ENCODE measurements around the gene FERMT2.

The FERMT2 gene

DNA sequence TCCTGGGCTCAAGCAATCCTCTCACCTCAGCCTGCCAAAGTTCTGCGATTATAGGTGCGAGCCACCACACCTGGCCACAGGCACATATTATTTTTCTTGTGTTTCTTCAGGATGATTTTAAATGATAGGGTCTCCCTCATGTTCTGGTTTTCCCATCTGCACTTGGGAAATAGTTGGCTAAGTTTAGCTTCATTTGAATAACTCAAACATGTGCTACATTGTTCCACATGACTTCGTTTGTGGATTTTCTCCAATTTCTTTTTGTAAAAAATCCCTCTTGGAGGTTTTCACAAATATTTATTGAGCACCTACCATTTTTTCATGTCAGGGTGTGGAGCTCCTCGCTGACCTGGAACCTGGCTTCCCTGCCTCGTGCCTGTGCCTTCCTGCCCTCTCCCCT is 104.3 kb downstream of the FERMT2 start:
- Histone ChIP-seq H3F3A (ENCODE audit: control insufficient read depth, insufficient read depth) (no peaks in the 10 kb centered on the region), H3K79me2 (ENCODE audit: control insufficient read depth, low read length) (no peaks in the 10 kb centered on the region), H3K36me3 (ENCODE audit: control insufficient read depth, low read length) (no peaks in the 10 kb centered on the region), H4K20me1 (ENCODE audit: control insufficient read depth, insufficient read depth, low read depth, low read length) (no peaks in the 10 kb centered on the region), H3K4me1 (ENCODE audit: control insufficient read depth, low read length) (no peaks in the 10 kb centered on the region), H3K9me3 (ENCODE audit: control insufficient read depth, insufficient read depth, low read length) (no peaks in the 10 kb centered on the region), H3K4me3 (ENCODE audit: low read length) (no peak overlapping the region), H3K27ac (ENCODE audit: low read depth, low read length) (no peak overlapping the region), H3K9me2 (replicated peaks; ENCODE audit: control insufficient read depth, low read length) (no peaks in the 10 kb centered on the region), H3K27me3 (ENCODE audit: control insufficient read depth, low read length) (no peaks in the 10 kb centered on the region), H3K4me2 (ENCODE audit: low read length) (no peak overlapping the region)
- TF ChIP-seq, protein P1, sequence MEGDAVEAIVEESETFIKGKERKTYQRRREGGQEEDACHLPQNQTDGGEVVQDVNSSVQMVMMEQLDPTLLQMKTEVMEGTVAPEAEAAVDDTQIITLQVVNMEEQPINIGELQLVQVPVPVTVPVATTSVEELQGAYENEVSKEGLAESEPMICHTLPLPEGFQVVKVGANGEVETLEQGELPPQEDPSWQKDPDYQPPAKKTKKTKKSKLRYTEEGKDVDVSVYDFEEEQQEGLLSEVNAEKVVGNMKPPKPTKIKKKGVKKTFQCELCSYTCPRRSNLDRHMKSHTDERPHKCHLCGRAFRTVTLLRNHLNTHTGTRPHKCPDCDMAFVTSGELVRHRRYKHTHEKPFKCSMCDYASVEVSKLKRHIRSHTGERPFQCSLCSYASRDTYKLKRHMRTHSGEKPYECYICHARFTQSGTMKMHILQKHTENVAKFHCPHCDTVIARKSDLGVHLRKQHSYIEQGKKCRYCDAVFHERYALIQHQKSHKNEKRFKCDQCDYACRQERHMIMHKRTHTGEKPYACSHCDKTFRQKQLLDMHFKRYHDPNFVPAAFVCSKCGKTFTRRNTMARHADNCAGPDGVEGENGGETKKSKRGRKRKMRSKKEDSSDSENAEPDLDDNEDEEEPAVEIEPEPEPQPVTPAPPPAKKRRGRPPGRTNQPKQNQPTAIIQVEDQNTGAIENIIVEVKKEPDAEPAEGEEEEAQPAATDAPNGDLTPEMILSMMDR (IDR thresholded peaks at IDR 0.05; ENCODE audit: low read depth, low read length, poor library complexity, severe bottlenecking), result no peak
- no peak for TF ChIP-seq EZH2phosphoT487 (IDR thresholded peaks at IDR 0.05; ENCODE audit: borderline replicate concordance, low read length)

DNA sequence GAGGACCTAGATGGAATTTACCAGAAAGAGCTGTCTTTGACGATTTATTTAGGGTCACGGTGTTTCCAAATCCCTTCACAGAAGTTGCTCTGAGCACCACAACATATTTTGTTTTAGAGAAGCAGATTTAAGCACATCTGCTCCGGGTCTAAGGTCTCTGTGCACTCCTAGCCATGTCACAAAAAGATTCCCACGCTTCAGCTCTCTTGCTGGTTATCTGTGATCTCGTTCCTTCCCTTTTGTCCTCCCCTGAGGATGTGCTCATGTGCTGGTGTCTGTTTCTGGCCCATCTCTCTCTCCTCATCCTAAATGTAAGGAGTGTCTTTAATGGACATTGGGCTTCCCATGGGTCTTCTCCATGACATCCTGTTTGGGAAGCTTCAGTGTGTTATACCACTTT is 105.8 kb downstream of the FERMT2 start:
- H4K20me1 ChIP-seq (ENCODE audit: control insufficient read depth, insufficient read depth, low read depth, low read length), result no peaks in the 10 kb centered on the region
- H3F3A ChIP-seq (ENCODE audit: control insufficient read depth, insufficient read depth), result no peaks in the 10 kb centered on the region
- no peak overlapping the region for H3K4me2 ChIP-seq (ENCODE audit: low read length)
- H3K27me3 ChIP-seq (ENCODE audit: control insufficient read depth, low read length), result no peaks in the 10 kb centered on the region
- TF ChIP-seq EZH2phosphoT487 (IDR thresholded peaks at IDR 0.05; ENCODE audit: borderline replicate concordance, low read length), result no peak
- TF ChIP-seq, protein P1 (IDR thresholded peaks at IDR 0.05; ENCODE audit: low read depth, low read length, poor library complexity, severe bottlenecking), result no peak
- H3K79me2 ChIP-seq (ENCODE audit: control insufficient read depth, low read length), result no peaks in the 10 kb centered on the region
- no peaks in the 10 kb centered on the region for H3K9me3 ChIP-seq (ENCODE audit: control insufficient read depth, insufficient read depth, low read length)
- no peaks in the 10 kb centered on the region for H3K36me3 ChIP-seq (ENCODE audit: control insufficient read depth, low read length)
- H3K4me3 ChIP-seq (ENCODE audit: low read length), result no peak overlapping the region
- no peaks in the 10 kb centered on the region for H3K4me1 ChIP-seq (ENCODE audit: control insufficient read depth, low read length)
- no peak overlapping the region for H3K27ac ChIP-seq (ENCODE audit: low read depth, low read length)
- H3K9me2 ChIP-seq (replicated peaks; ENCODE audit: control insufficient read depth, low read length), result no peaks in the 10 kb centered on the region

DNA sequence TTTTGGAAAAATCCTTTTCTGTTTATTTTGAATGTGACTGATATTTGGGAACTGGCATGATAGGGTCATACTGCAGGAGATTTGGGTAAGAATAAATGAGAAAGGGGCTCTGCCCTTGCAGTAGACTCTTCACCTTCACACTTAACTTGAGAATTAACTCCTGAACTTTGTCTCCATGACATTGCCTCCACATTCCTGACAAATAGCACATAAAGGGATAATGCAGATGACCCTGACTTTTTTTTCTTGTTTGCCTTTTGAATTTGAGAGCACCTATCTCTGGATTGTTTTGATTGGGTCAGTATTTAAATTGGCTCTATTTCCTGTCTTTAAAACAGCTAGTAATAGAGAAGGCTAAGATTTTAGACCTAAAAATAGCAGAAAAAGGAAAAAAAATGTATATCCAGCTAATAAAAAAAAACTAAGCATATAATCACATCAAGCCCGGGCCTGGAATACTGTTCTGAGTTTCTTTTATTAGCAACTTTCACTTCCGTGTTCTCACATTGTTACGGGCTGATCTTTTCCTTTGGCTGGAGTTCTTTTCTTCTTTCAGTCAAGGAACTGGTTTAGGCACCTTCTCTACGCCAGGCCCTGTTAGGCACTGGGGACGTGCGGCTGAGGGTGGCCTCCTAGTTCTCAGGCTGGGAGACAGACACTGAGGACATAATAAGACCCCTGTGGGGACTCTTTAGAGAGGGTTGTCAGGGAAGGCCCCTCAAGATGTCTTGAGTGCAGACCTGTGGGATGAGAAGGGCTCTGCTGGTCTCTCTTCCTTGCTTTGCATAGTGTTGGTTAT is 106.4 kb downstream of the FERMT2 start:
- TF ChIP-seq, protein P1 (IDR thresholded peaks at IDR 0.05; ENCODE audit: low read depth, low read length, poor library complexity, severe bottlenecking), result no peak
- TF ChIP-seq EZH2phosphoT487 (IDR thresholded peaks at IDR 0.05; ENCODE audit: borderline replicate concordance, low read length), result no peak
- no peaks in the 10 kb centered on the region for H3K79me2 ChIP-seq (ENCODE audit: control insufficient read depth, low read length)
- no peaks in the 10 kb centered on the region for H3K36me3 ChIP-seq (ENCODE audit: control insufficient read depth, low read length)
- H3K9me2 ChIP-seq (replicated peaks; ENCODE audit: control insufficient read depth, low read length), result no peaks in the 10 kb centered on the region
- H3K4me2 ChIP-seq (ENCODE audit: low read length), result no peak overlapping the region
- no peaks in the 10 kb centered on the region for H3K9me3 ChIP-seq (ENCODE audit: control insufficient read depth, insufficient read depth, low read length)
- no peaks in the 10 kb centered on the region for H3F3A ChIP-seq (ENCODE audit: control insufficient read depth, insufficient read depth)
- H3K27me3 ChIP-seq (ENCODE audit: control insufficient read depth, low read length), result no peaks in the 10 kb centered on the region
- H3K4me3 ChIP-seq (ENCODE audit: low read length), result no peak overlapping the region
- H4K20me1 ChIP-seq (ENCODE audit: control insufficient read depth, insufficient read depth, low read depth, low read length), result no peaks in the 10 kb centered on the region
- no peaks in the 10 kb centered on the region for H3K4me1 ChIP-seq (ENCODE audit: control insufficient read depth, low read length)
- H3K27ac ChIP-seq (ENCODE audit: low read depth, low read length), result no peak overlapping the region
